ENCODE results near the gene ACTN3.

- no peak for TF ChIP-seq EP300 (IDR thresholded peaks at IDR 0.05)
- no peak for TF ChIP-seq POLR2A (IDR thresholded peaks at IDR 0.05)
- no peak for TF ChIP-seq CTCF (IDR thresholded peaks at IDR 0.05)
- no peak for TF ChIP-seq POLR2AphosphoS5 (IDR thresholded peaks at IDR 0.05)
Measured at GRCh38 chr11:66561178-66561974, 14.7 kb downstream of the ACTN3 start.

All from sigmoid colon (tissue), 4 donors.